ENCODE measurements around the gene YTHDC2.

Gene YTHDC2

DNA sequence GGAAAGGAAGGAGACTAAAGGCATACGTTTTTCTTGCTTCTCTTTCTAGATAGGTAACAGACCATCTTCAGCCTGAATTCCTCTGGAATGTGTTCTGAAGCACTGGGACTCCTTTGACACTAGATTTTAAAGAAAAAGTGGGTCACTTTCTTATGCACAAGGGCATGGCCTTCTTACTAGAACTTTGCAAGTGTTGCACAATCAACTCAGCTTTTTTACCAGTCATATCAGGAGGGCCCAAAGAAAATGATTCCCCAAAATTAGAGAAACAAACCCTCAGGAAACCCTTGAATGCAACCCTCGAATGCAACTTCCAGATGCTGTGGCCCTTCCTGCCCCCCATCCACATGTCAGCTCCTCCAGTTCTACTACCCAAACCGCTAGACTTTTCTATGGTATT is 93.9 kb downstream of the YTHDC2 start:
- no peak for DNase-seq

GRCh38 chr5:113608113-113608596 is 94.7 kb downstream of the YTHDC2 start:
- no peak for DNase-seq

DNA sequence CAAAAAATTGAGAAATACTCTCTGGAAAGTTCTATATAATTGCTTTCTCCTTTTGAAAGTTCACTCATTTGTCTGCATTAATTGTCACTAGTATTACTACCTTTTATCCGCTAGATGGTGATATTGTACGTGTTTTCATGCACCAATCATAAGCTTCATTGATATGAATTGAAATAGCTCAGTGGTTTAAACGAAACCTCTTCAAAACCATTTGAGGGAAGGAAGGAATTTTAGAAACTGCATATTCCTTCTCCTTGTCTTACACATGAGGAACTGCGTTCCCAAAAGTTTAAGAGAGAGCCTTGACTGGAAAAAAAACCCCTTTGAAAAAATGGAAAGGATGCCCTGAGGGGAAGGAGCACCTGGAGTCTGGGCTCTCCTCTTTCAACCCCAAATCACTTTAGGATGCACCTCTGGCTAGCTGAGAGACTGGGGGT is 98.6 kb downstream of the YTHDC2 start:
- DNase-seq: no peak

- no peak for DNase-seq
These were observed 100.7 kb downstream of the YTHDC2 start for GRCh38 chr5:113614191-113614590.

DNA sequence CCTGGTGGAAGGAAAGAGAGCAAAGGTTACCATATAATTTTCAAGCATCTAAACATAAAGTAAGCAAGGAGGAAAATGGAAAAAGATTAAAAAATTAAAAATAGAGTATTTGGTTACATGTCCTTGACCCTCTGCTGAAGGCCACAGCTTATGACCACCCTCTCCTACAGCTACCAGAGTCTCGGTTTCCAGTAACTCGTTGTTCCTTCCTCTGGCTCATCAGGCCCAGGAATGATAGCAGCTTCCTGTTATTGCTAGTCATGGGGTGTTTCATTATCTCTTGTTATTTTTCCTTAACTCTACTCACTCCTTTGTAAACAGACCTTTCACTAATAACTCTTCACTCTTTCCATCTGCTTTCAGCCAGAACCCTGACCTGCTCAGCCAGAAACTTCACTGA is 102.2 kb downstream of the YTHDC2 start:
- DNase-seq: no peak

GRCh38 chr5:113617191-113617796 is 103.8 kb downstream of the YTHDC2 start:
- no peak for DNase-seq

- DNase-seq: no peak
These were observed 119.5 kb downstream of the YTHDC2 start for GRCh38 chr5:113632996-113633395.

GRCh38 chr5:113634957-113635356 is 121.5 kb downstream of the YTHDC2 start:
- DNase-seq: no peak

- DNase-seq: no peak
These were observed 128.2 kb downstream of the YTHDC2 start for GRCh38 chr5:113641715-113642114.
